HCT116 (cell line): ENCODE results near the gene NAPB. TPM values are rescaled to one million over a fixed set of nuclear protein-coding genes. Genes with fewer than 3 reads are reported as not detected.

Experiments
- ATAC-seq: fragments of 200-7000 bp; cut with Tn5 transposase; 2 replicates; pipeline ENCODE4 v1.9.1; 2020; ENCODE audit warnings: mild to moderate bottlenecking, moderate library complexity
- BruUV-seq: library from RNA; stranded (reverse); fragments of 400-500 nt; replicated peaks from 2 replicates; lab custom pipeline; 2021; lab: Mats Ljungman, UMichigan
- CTCF ChIA-PET: fragments of 300-600 bp; sonication (Branson Sonifier 250); formaldehyde crosslinking; loops from one replicate; lab custom pipeline; 2021; ENCODE audit warnings: antibody characterized with exemption; lab: Charles Lee
- POLR2A ChIA-PET: fragments of 300-600, 350-600 bp; sonication (Branson Sonifier 250); formaldehyde crosslinking; loops from one replicate; lab custom pipeline; 2021; ENCODE audit warnings: antibody characterized with exemption; lab: Charles Lee
- RAD21 ChIA-PET, 2 experiments: fragments of 300-600 bp; sonication (Branson Sonifier 250); formaldehyde crosslinking; loops; one replicate each; lab custom pipeline; 2023; ENCODE audit warnings: low total read pairs in 2 of 2; ENCODE audit not compliant: uncharacterized antibody in 2 of 2, unreplicated experiment in 2 of 2, low non-redundant PET in 1 of 2; lab: Charles Lee
- DNase-seq: peaks from one replicate; pipeline ENCODE4 v3.0.0-alpha.2; 2010; ENCODE audit warnings: low read depth, low spot score
- H2AFZ ChIP-seq: fragments of 200-600 bp; shearing (Covaris generic), sonication (generic); 2 replicates; pipeline ENCODE4 v1.6.1; 2017; ENCODE audit warnings: low read depth, mixed run types, mixed read lengths, antibody characterized with exemption, low read length; ENCODE audit not compliant: poor library complexity, severe bottlenecking
- H3K27ac ChIP-seq: 2 replicates; pipeline ENCODE4 v1.5.1; 2012; ENCODE audit warnings: low read depth, low read length
- H3K27me3 ChIP-seq: fragments of 200-600 bp; sonication (generic); 2 replicates; pipeline ENCODE4 v1.6.1; 2016; ENCODE audit warnings: mixed run types, low read length, mixed read lengths; ENCODE audit not compliant: insufficient read depth
- H3K36me3 ChIP-seq, 2 experiments: fragments of 200-500 bp in 1 of 2; fragments of 200-600 bp in 1 of 2; sonication (Bioruptor generic) in 1 of 2; sonication (generic) in 1 of 2; 2 replicates each; pipeline versions ENCODE4 v1.5.1 to v1.6.1; 2014 to 2016; ENCODE audit warnings: low read length in 2 of 2, inconsistent platforms in 1 of 2, mixed read lengths in 1 of 2, mixed run types in 1 of 2; ENCODE audit not compliant: insufficient read depth in 2 of 2, control insufficient read depth in 1 of 2
- H3K4me1 ChIP-seq, 2 experiments: fragments of 200-600 bp in 1 of 2; sonication (generic) in 1 of 2; 2 replicates each; pipeline versions ENCODE4 v1.5.1 to v1.6.1; 2012 to 2017; ENCODE audit warnings: low read length in 2 of 2, inconsistent platforms in 1 of 2, mild to moderate bottlenecking in 1 of 2, mixed read lengths in 1 of 2, mixed run types in 1 of 2, moderate library complexity in 1 of 2; ENCODE audit not compliant: insufficient read depth in 2 of 2, control insufficient read depth in 1 of 2
- H3K4me2 ChIP-seq: fragments of 200-600 bp; sonication (generic); 2 replicates; pipeline ENCODE4 v1.6.1; 2017; ENCODE audit warnings: mixed run types, low read length, mixed read lengths
- H3K4me3 ChIP-seq, 2 experiments: fragments of 200-600 bp in 1 of 2; sonication (generic) in 1 of 2; replicated peaks in 1 of 2; 2 replicates each; pipeline ENCODE4 v1.5.1; 2011 to 2016; ENCODE audit warnings: low read length in 2 of 2, control low read depth in 1 of 2, low read depth in 1 of 2, mild to moderate bottlenecking in 1 of 2, mixed read lengths in 1 of 2, mixed run types in 1 of 2
- H3K79me2 ChIP-seq: fragments of 200-600 bp; sonication (generic); 2 replicates; pipeline ENCODE4 v1.6.1; 2017; ENCODE audit warnings: mild to moderate bottlenecking, mixed run types, low read length, moderate library complexity, mixed read lengths; ENCODE audit not compliant: insufficient read depth
- H3K9ac ChIP-seq: fragments of 200-600 bp; sonication (generic); 2 replicates; pipeline ENCODE4 v1.6.1; 2016; ENCODE audit warnings: low read length, mixed read lengths
- H3K9me2 ChIP-seq: fragments of 200-600 bp; sonication (generic), shearing (Covaris generic); 2 replicates; pipeline ENCODE4 v1.6.1; 2017; ENCODE audit warnings: mixed run types, mild to moderate bottlenecking, moderate library complexity; ENCODE audit not compliant: insufficient read depth
- H3K9me3 ChIP-seq, 2 experiments: fragments of 200-500 bp in 1 of 2; fragments of 200-600 bp in 1 of 2; sonication (Bioruptor generic) in 1 of 2; sonication (generic) in 1 of 2; 2 replicates each; pipeline ENCODE4 v1.6.1; 2014 to 2017; ENCODE audit warnings: low read length in 2 of 2, mixed read lengths in 2 of 2, inconsistent platforms in 1 of 2, low read depth in 1 of 2, mild to moderate bottlenecking in 1 of 2, mixed run types in 1 of 2, moderate library complexity in 1 of 2; ENCODE audit not compliant: control insufficient read depth in 1 of 2, insufficient read depth in 1 of 2
- H4K20me1 ChIP-seq: fragments of 200-600 bp; sonication (generic), shearing (Covaris generic); 2 replicates; pipeline ENCODE4 v1.6.1; 2017; ENCODE audit warnings: mixed run types, mild to moderate bottlenecking, moderate library complexity; ENCODE audit not compliant: insufficient read depth
- CEBPB ChIP-seq: IDR thresholded peaks from 2 replicates; pipeline ENCODE4 v1.6.1; 2012; ENCODE audit warnings: low read depth
- CTCF ChIP-seq, 3 experiments: fragments of 200-600 bp in 1 of 3; sonication (generic) in 1 of 3; IDR thresholded peaks in 2 of 3; conservative IDR thresholded peaks in 1 of 3; 2 replicates each; pipeline ENCODE4 v1.5.1; 2012 to 2017; ENCODE audit warnings: low read depth in 2 of 3, low read length in 2 of 3, antibody characterized with exemption in 1 of 3, borderline replicate concordance in 1 of 3, control low read depth in 1 of 3, mild to moderate bottlenecking in 1 of 3, mixed read lengths in 1 of 3, mixed run types in 1 of 3, moderate library complexity in 1 of 3; ENCODE audit not compliant: insufficient read depth in 1 of 3
- EZH2 ChIP-seq: fragments of 200-600 bp; sonication (generic); IDR thresholded peaks from 2 replicates; pipeline ENCODE4 v1.6.1; 2017; ENCODE audit warnings: antibody characterized with exemption, mixed run types
- FOSL1 ChIP-seq: IDR thresholded peaks from 2 replicates; pipeline ENCODE4 v1.6.1; 2012; ENCODE audit warnings: low read depth
- JUND ChIP-seq: IDR thresholded peaks from 2 replicates; pipeline ENCODE4 v1.6.1; 2012
- POLR2AphosphoS5 ChIP-seq: IDR thresholded peaks from 2 replicates; pipeline ENCODE4 v1.6.1; 2011; ENCODE audit warnings: mild to moderate bottlenecking, low read depth, low read length, moderate library complexity
- SP1 ChIP-seq: IDR thresholded peaks from 2 replicates; pipeline ENCODE4 v1.6.1; 2012; ENCODE audit warnings: low read depth
- TCF7L2 ChIP-seq: IDR thresholded peaks from 2 replicates; pipeline ENCODE4 v1.7.0; 2011; ENCODE audit warnings: borderline replicate concordance, inconsistent platforms; ENCODE audit not compliant: insufficient read depth, insufficient read length; ENCODE audit errors: extremely low read depth
- YY1 ChIP-seq: IDR thresholded peaks from 2 replicates; pipeline ENCODE4 v1.6.1; 2011; ENCODE audit warnings: low read length, low read depth, moderate library complexity, mild to moderate bottlenecking; ENCODE audit not compliant: insufficient replicate concordance; ENCODE audit errors: extremely low read depth
- ZFX ChIP-seq: fragments of 450-650 bp; IDR thresholded peaks from 2 replicates; pipeline ENCODE4 v1.6.1; 2017
- intact Hi-C: fragments of 100-400 bp; cut with micrococcal nuclease; formaldehyde crosslinking; loops from 2 replicates; pipeline ENCODE4 v1.10.0; 2022
- total RNA-seq: library from RNA; stranded (reverse); gene quantifications from one replicate; pipeline ENCODE4 v1.2.1, GENCODE V29; 2021; ENCODE audit not compliant: unreplicated experiment
- TF ChIP-seq, protein P1 (sequence below): IDR thresholded peaks from 2 replicates; pipeline ENCODE4 v1.6.1; 2012
- TF ChIP-seq, protein P2 (sequence below): IDR thresholded peaks from 2 replicates; pipeline ENCODE4 v1.6.1; 2011; ENCODE audit warnings: mild to moderate bottlenecking, low read length, moderate library complexity; ENCODE audit not compliant: insufficient replicate concordance; ENCODE audit errors: extremely low read depth

Gene NAPB
- total RNA-seq, 1 experiment from 2014 or later: 7.9 TPM

GRCh38 chr20:23335521-23335920 lies 85.8 kb downstream of the NAPB start:
- no peak overlapping the region for H3K4me3 ChIP-seq
- H3K4me1 ChIP-seq: no peaks in the 10 kb centered on the region
- no peak overlapping the region for H3K27ac ChIP-seq
- no peak overlapping the region for H2AFZ ChIP-seq
- H3K27me3 ChIP-seq: peaks cover 11% of the 10 kb centered on the region; the same call in 1 of the 2 replicates
- no peak overlapping the region for H3K9ac ChIP-seq
- BruUV-seq: no TSS peak
- no peaks in the 10 kb centered on the region for H3K79me2 ChIP-seq
- H3K4me2 ChIP-seq: no peak overlapping the region
- DNase-seq (no peak), ATAC-seq (no peak)
- CTCF ChIA-PET: no interaction called here
- RAD21 ChIA-PET: no interaction called here
- no peaks in the 10 kb centered on the region for H4K20me1 ChIP-seq
- intact Hi-C loops: no loop called here
- no peaks in the 10 kb centered on the region for H3K36me3 ChIP-seq
- TF ChIP-seq EZH2 (no peak), SP1 (no peak), CEBPB (no peak), CTCF (IDR thresholded peaks at IDR 0.05 in 2 of 3, conservative IDR thresholded peaks at IDR 0.05 in 1 of 3; ENCODE audit: borderline replicate concordance in 1 of 3, insufficient read depth in 1 of 3, low read depth in 2 of 3, low read length in 2 of 3) (no peak), ZFX (no peak), POLR2AphosphoS5 (no peak), YY1 (no peak), FOSL1 (no peak), TCF7L2 (no peak), JUND (no peak)
- TF ChIP-seq, protein P1, sequence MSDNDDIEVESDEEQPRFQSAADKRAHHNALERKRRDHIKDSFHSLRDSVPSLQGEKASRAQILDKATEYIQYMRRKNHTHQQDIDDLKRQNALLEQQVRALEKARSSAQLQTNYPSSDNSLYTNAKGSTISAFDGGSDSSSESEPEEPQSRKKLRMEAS: no peak
- TF ChIP-seq, protein P2, sequence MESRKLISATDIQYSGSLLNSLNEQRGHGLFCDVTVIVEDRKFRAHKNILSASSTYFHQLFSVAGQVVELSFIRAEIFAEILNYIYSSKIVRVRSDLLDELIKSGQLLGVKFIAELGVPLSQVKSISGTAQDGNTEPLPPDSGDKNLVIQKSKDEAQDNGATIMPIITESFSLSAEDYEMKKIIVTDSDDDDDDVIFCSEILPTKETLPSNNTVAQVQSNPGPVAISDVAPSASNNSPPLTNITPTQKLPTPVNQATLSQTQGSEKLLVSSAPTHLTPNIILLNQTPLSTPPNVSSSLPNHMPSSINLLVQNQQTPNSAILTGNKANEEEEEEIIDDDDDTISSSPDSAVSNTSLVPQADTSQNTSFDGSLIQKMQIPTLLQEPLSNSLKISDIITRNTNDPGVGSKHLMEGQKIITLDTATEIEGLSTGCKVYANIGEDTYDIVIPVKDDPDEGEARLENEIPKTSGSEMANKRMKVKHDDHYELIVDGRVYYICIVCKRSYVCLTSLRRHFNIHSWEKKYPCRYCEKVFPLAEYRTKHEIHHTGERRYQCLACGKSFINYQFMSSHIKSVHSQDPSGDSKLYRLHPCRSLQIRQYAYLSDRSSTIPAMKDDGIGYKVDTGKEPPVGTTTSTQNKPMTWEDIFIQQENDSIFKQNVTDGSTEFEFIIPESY: no peak
- no peaks in the 10 kb centered on the region for H3K9me2 ChIP-seq
- POLR2A ChIA-PET: no interaction called here
- H3K9me3 ChIP-seq: no peaks in the 10 kb centered on the region
